ENCODE data around the gene CIRBP. TPM values are rescaled to one million over a fixed set of nuclear protein-coding genes. Genes with fewer than 3 reads are reported as not detected.

CIRBP gene
- total and polyA plus RNA-seq, 2 of the 13 experiments (the other 11 are each of a cell fraction or from before 2014, with no cell fraction given) = 133 to 140 TPM

- 0 out of 2 replicates have a peak, but pooled peaks have one; percentile 29 for TF ChIP-seq ZBTB7B (CRISPR knock-in tag; IDR thresholded peaks at IDR 0.05)
- 0 out of 2 replicates have a peak, but pooled peaks have one; percentile 44 for TF ChIP-seq KAT8 (CRISPR knock-in tag; IDR thresholded peaks at IDR 0.05)
- 0 out of 2 replicates have a peak, but pooled peaks have one; percentile 18 for TF ChIP-seq ELF1 (CRISPR knock-in tag; IDR thresholded peaks at IDR 0.05)
- no peak for TF ChIP-seq ZFP1 (CRISPR knock-in tag; IDR thresholded peaks at IDR 0.05)
- TF ChIP-seq RAD21 (CRISPR knock-in tag; IDR thresholded peaks at IDR 0.05) = peak; percentile 97
- peak; percentile 28; the same call in 1 of the 2 replicates for TF ChIP-seq FOSL2 (CRISPR knock-in tag; IDR thresholded peaks at IDR 0.05)
- 0 out of 2 replicates have a peak, but pooled peaks have one; percentile 42 for TF ChIP-seq ZSCAN9 (CRISPR knock-in tag; IDR thresholded peaks at IDR 0.05; ENCODE audit: borderline replicate concordance)
- no peak for TF ChIP-seq ZFAT (CRISPR knock-in tag; conservative IDR thresholded peaks at IDR 0.05)
- no peak for TF ChIP-seq ZXDC (CRISPR knock-in tag; IDR thresholded peaks at IDR 0.05)
- TF ChIP-seq HNRNPH1 (optimal IDR thresholded peaks at IDR 0.05; ENCODE audit: low read depth, low read length) = no peak
- TF ChIP-seq RELA (CRISPR knock-in tag; IDR thresholded peaks at IDR 0.05) = no peak
- TF ChIP-seq IKZF4 (CRISPR knock-in tag; IDR thresholded peaks at IDR 0.05; ENCODE audit: borderline replicate concordance, low read depth, not compliant biosample characterization) = no peak
- TF ChIP-seq KLF13 (CRISPR knock-in tag; IDR thresholded peaks at IDR 0.05) = no peak
- TF ChIP-seq ZNF629 (CRISPR knock-in tag; conservative IDR thresholded peaks at IDR 0.05) = no peak
- no peak for TF ChIP-seq FOXO1 (CRISPR knock-in tag; IDR thresholded peaks at IDR 0.05)
- TF ChIP-seq NFATC3 (CRISPR knock-in tag; IDR thresholded peaks at IDR 0.05) = no peak
- TF ChIP-seq ZNF780A (CRISPR knock-in tag; IDR thresholded peaks at IDR 0.05) = no peak
- TF ChIP-seq ZNF446 (CRISPR knock-in tag; IDR thresholded peaks at IDR 0.05) = no peak
- TF ChIP-seq IRF2 (CRISPR knock-in tag; IDR thresholded peaks at IDR 0.05) = peak; percentile 54; the same call in 1 of the 2 replicates
- peak; percentile 67; the same call in 1 of the 2 replicates for TF ChIP-seq ZMYM3 (CRISPR knock-in tag; IDR thresholded peaks at IDR 0.05)
- TF ChIP-seq POGZ (CRISPR knock-in tag; IDR thresholded peaks at IDR 0.05) = no peak
- TF ChIP-seq ZC3H13 (CRISPR knock-in tag; IDR thresholded peaks at IDR 0.05) = peak; percentile 35; the same call in 1 of the 2 replicates
- no peak for TF ChIP-seq ZNF468 (CRISPR knock-in tag; IDR thresholded peaks at IDR 0.05)
- no peak; the same call in 1 of the 2 replicates for TF ChIP-seq TARDBP (CRISPR knock-in tag; IDR thresholded peaks at IDR 0.05)
- peak; percentile 49; the same call in 1 of the 2 replicates for TF ChIP-seq MAX (IDR thresholded peaks at IDR 0.05)
- no peak for TF ChIP-seq EED (CRISPR knock-in tag; IDR thresholded peaks at IDR 0.05)
- peak; percentile 84; the same call in 1 of the 2 replicates for TF ChIP-seq MEIS2 (CRISPR knock-in tag; IDR thresholded peaks at IDR 0.05)
- no peak for TF ChIP-seq ASH2L (IDR thresholded peaks at IDR 0.05; ENCODE audit: insufficient read length, low read depth, low read length)
- no peak for TF ChIP-seq TCF7 (IDR thresholded peaks at IDR 0.05; ENCODE audit: low read depth)
- no peak for TF ChIP-seq SNRNP70 (IDR thresholded peaks at IDR 0.05; ENCODE audit: low read depth, low read length)
- TF ChIP-seq RXRA (CRISPR knock-in tag; IDR thresholded peaks at IDR 0.05) = peak; percentile 49; the same call in 1 of the 2 replicates
- 0 out of 2 replicates have a peak, but pooled peaks have one; percentile 37 for TF ChIP-seq RBFOX2 (IDR thresholded peaks at IDR 0.05; ENCODE audit: low read depth, low read length)
Measured at GRCh38 chr19:1279782-1280341, 10.7 kb downstream of the CIRBP start (continued).

All from HepG2 (cell line).